Activated CD8-positive, alpha-beta memory T cell treated with anti-CD3 and anti-CD28 coated beads for 36 hours (primary cell): Measurements from ENCODE around the gene EEF2K. TPM values are rescaled to one million over a fixed set of nuclear protein-coding genes. Genes with fewer than 3 reads are reported as not detected.
"Not testable (repeated sequence)": the region's sequence is repeated elsewhere in the genome, so short reads cannot be mapped to it uniquely, and the experiment has no call there.

Experiments
- CTCF ChIA-PET: fragments of 350-600 bp; sonication (Branson Sonifier 250); formaldehyde crosslinking; loops from one replicate; lab custom pipeline; 2021; ENCODE audit warnings: antibody characterized with exemption; lab: Charles Lee
- POLR2A ChIA-PET: fragments of 350-600 bp; sonication (Branson Sonifier 250); formaldehyde crosslinking; loops from one replicate; lab custom pipeline; 2021; ENCODE audit warnings: antibody characterized with exemption; lab: Charles Lee
- total RNA-seq, 2 experiments: library from RNA; stranded (reverse); gene quantifications; one replicate each; pipeline ENCODE4 v1.2.3, GENCODE V29; 2021

The EEF2K gene
- total RNA-seq, 2 experiments from 2014 or later: 29.7 to 31.0 TPM

DNA sequence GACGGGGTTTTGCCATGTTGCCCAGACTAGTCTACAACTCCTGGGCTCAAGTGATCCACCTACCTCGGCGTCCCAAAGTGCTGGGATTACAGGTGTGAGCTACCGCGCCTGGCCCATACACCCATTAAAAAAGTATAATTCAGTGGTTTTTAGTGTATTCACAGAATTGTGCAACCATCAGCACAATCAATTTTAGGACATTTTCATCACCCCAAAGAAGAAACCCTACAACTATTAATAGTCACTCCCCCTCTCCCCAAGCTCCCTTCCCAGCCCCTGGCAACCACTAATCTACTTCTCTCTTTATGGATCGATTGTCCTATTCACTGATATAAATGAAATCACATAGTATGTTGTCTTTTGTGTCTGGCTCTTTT lies 3.8 kb upstream of the EEF2K start:
- ChIA-PET CTCF (interaction anchor here (0.7 to 10.0 kb wide), 2 partner anchors 49 to 96 kb away, joined by 5 to 67 read pairs; partner anchors contain the start of gene POLR3E), POLR2A (no interaction called here)

DNA sequence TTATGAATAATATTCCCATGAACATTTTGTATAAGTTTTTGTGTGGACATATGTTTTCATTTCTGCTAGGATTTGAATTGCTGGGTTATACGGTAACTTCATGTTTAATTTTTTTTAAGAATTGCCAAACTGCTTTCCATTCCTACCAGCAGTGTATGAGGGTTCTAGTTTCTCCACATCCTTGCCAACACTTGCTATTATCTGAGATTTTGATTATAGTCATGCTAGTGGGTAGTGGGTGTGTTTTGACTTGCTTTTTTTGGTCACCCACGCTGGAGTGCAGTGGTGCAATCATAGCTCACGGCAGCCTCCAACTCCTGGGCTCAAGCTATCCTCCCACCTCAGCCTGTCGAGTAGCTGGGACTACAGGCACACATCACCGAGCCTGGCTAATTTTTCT lies 3.0 kb upstream of the EEF2K start:
- CTCF ChIA-PET: interaction anchor here (1.2 to 10.0 kb wide), 4 partner anchors 9 to 95 kb away, joined by 3 to 67 read pairs (median 30); partner anchors contain the start of gene POLR3E
- POLR2A ChIA-PET: no interaction called here

DNA sequence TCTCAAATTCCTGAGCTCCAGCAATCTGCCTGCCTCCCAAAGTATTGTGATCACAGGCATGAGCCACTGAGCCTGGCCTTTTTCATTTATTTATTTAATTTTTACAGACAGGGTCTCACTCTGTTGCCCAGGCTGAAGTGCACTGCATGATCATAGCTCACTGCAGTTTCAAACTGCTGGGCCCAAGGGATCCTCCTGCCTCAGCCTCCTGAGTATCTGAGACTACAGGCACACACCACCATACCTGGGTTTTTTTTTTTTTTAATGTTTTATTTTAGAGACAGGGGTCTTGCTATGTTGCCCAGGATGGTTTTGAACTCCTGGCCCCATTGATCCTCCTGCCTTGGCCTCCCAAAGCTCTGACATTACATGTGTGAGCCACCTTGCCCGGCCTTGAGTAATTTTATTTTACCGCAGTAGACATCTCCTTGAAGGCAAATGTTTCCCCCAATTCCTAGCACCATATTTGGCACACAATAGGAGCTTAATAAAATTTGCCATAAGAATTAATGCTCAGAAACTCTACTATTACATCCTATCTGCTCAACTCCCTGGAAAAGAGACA lies 1.9 kb upstream of the EEF2K start:
- ChIA-PET CTCF (interaction anchor here (0.7 to 10.0 kb wide), 7 partner anchors 11 to 94 kb away, joined by 3 to 67 read pairs (median 3); partner anchors contain the start of gene POLR3E), POLR2A (no interaction called here)

DNA sequence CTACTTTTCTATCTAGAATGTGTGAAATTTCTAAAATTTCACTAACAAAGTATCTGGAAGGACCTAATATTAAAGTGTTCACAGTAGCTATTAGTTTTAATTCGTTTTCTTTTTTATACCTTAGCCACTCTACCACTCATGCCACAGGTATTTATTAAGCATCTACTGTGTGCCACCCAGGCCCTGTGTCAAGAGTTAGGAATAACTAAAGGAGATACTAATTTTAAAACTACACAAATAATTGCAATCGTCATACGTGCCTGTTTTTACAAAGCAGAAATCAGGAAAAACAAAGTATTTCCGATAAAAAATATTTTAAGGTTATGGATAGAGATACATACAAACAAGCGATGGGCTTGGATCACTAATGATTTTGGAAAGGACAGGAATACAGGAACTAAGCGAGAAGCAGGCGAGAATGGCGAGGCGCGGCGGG lies 483 bp upstream of the EEF2K start:
- ChIA-PET CTCF (interaction anchor here (0.5 to 10.0 kb wide), 10 partner anchors 8 to 953 kb away, joined by 3 to 67 read pairs (median 6); partner anchors contain the start of gene POLR3E), POLR2A (interaction anchor here (0.7 to 2.0 kb wide), 6 partner anchors 13 to 92 kb away, joined by 4 to 21 read pairs (median 8); partner anchors contain the start of gene POLR3E)

DNA sequence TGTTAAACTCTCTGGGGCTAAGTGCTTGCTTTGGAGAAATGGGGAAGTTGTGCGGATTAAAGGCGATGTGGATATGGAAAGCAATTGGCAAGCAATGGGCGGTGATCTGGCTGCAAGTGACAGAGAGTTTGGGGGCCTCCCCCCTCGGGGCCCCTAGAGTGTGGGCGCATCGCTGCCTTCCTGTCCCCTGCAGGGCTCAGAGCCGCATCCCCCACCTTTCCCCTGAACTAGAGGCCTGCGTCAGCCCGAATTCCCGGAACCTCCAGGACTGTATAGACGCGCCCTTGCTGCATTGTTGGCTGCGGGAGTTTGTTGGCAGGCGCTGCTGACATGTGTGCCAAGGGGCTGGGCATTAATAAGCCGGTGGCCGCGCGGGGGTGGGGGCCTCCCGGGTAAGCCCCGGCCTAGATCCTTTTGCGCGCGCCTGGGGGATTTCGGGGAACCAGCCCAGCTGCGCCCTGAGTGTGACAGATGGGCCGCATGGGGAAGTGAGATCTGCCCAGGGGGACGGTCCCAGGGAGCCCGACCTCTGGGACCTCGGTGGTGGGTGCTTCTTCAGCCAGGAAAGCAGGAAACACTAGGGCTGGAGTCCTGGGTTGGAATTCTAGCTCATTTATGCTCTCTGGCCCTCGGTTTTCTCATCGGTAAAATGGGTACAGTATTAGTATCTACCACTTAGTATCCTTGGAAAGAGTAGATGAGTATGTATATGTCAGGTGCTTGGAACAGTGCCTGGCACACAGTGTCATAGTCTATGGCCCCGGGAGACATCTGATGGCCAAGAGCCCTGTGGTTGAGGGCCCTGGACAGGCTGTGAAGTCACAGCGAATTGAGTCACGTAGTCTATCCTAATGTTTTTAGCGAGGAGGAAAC lies 1.0 kb downstream of the EEF2K start:
- ChIA-PET POLR2A (interaction anchor here (0.6 to 2.0 kb wide), 5 partner anchors 11 to 91 kb away, joined by 4 to 21 read pairs (median 9); partner anchors contain the start of gene POLR3E), CTCF (interaction anchor here (1.1 to 10.0 kb wide), 9 partner anchors 9 to 230 kb away, joined by 3 to 67 read pairs (median 6); partner anchors contain the start of gene POLR3E)

DNA sequence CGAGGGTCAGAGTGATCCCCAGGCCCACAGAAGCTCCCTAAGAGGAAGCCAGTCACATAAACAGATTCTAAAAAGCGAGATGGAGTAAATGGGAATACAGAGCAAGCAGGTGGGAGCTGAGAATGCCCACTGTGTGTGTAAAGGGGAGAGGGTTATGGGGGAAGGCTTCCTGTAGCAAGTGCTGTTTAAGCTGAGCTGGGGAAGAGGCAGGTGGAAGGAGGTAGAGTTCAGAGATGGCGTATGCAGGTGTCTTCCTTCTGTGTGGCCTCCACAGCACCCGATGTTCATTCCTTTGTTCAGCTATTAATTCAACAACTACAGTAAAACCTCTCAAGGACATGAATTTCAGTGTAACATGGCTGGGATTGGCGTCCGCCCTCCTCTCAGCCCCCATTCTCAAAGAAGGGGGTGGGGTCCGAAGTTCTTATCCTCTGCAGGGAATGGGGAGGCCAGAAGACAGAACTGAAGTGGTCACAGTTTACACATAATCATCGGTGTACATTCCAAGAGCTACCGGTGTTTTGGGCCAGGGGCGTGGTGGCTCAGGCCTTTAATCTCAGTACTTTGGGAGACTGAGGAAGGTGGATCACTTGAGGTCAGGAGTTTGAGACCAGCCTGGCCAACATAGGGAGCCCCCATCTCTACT lies 1.8 kb downstream of the EEF2K start:
- ChIA-PET POLR2A (interaction anchor here (2.0 kb wide), 1 partner anchor 19 kb away, joined by 9 read pairs; no protein-coding TSS in a partner anchor), CTCF (interaction anchor here (1.1 to 10.0 kb wide), 8 partner anchors 11 to 146 kb away, joined by 3 to 67 read pairs (median 5); partner anchors contain the start of gene POLR3E)

DNA sequence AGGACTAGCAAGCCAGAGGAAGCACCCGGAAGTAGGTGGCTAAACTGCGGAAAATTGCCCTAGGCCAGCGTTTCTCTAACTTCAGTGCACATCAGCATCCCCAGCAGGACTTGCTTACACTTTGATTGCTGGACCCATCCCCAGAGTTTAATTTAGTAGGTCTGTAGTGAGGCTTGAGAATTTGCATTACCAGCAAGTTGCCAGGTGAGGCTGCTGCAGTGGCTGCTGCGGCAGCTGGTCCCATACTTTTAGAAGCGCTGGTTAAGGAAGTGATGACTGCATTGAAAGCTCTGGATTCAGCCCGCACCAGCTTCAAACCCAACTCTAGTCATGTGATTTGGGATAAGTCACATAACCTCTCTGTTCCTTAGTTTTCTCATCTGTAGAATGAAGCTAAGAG lies 4.2 kb downstream of the EEF2K start:
- ChIA-PET CTCF (interaction anchor here (10.0 kb wide), 1 partner anchor 88 kb away, joined by 67 read pairs; the partner anchor contains the start of gene POLR3E), POLR2A (no interaction called here)

DNA sequence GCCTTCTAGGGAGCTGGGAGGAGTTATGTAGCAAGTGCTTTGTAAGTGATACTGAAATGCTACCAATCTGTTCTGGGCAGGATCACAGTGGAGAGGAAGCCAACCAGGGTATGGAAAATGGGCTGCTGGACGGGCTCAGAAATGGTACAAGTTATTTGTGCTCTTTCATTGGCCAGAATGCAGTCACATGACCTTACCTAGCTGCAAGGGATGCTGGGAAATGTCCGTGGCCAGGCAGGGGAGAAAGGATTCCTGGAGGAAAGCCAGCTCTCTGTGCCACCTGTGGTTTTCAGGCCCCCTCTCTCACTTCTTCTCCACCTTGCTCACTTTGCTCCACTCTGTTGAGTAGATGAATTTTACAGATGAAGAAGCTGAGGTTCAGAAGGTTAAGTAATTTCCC lies 4.8 kb downstream of the EEF2K start:
- CTCF ChIA-PET: interaction anchor here (10.0 kb wide), 1 partner anchor 88 kb away, joined by 67 read pairs; the partner anchor contains the start of gene POLR3E
- POLR2A ChIA-PET: no interaction called here

DNA sequence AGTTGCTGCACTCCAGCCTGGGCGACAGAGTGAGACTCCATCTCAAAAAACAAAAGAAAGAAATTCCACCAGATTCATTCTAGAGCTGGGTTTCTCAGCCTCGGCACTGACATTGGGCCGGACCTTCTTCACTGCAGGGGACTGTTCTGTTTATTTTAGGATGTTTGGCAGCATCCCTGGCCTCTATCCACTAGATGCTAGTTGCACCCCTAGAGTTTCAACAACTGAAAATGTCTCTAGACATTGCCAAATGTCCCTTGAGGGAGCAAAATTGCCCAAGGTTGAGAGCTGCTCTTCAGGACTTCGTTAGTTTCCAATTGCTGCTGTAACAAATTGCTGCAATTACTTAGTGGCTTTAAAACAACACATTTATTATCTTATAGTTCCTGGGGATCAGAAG lies 7.2 kb downstream of the EEF2K start:
- CTCF ChIA-PET: no interaction called here
- POLR2A ChIA-PET: no interaction called here

DNA sequence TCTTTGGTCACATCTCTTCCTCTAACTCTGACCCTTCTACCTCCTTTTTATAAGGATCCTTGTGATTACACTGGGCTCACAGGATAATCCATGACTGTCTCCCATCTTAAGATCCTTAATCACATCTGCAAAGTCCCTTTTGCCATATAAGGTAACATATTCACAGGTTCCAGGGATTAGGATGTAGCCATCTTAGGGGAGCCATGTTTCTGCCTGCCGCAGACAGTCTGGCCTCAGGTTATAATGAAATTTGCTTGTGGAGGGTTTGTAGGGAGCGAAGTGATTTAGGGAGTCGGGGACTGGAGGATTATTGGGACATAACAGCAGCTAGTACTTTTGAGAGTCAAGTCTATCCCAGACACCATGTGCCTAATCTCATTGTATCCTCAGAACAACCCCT lies 7.7 kb downstream of the EEF2K start:
- CTCF ChIA-PET: no interaction called here
- POLR2A ChIA-PET: no interaction called here

DNA sequence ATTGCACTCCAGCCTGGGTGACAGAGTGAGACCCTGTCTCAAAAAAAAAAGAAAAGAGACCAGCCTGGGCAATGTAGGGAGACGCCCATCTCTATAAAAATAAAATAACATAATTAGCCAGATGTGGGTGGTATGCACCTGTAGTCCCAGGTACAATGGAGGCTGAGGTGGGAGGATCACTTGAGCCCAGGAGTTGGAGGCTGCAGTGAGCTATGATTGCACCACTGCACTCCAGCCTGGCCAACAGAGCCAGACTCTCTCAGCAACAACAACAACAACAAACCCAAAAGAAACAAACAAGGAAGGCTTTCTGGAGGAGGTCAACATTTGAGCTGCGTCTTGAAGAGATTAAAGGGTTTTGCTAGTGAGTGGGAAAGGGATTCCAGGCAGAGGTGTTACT lies 8.3 kb downstream of the EEF2K start:
- CTCF ChIA-PET: no interaction called here
- POLR2A ChIA-PET: no interaction called here

DNA sequence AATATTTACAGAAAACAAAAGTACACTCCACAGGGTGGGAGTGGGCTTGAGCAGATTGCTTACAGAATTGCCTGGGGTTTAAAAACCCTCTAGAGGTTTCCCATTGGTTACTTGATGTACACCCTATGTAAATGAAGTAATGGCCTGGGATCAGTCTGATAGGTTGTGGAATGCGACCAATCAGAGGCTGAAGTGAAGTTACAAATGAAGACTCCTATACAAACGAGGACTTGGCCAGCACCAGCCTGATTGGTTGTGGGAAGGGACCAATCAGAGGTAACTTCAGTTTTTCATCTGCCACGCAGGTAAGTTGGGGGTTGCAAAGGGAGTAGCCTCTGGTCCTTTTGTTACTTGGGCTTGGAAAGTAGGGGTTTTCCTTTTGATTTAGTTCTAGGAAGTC lies 8.8 kb downstream of the EEF2K start:
- ChIA-PET CTCF (interaction anchor here (0.5 kb wide), 1 partner anchor 162 kb away, joined by 3 read pairs; no protein-coding TSS in a partner anchor), POLR2A (no interaction called here)

DNA sequence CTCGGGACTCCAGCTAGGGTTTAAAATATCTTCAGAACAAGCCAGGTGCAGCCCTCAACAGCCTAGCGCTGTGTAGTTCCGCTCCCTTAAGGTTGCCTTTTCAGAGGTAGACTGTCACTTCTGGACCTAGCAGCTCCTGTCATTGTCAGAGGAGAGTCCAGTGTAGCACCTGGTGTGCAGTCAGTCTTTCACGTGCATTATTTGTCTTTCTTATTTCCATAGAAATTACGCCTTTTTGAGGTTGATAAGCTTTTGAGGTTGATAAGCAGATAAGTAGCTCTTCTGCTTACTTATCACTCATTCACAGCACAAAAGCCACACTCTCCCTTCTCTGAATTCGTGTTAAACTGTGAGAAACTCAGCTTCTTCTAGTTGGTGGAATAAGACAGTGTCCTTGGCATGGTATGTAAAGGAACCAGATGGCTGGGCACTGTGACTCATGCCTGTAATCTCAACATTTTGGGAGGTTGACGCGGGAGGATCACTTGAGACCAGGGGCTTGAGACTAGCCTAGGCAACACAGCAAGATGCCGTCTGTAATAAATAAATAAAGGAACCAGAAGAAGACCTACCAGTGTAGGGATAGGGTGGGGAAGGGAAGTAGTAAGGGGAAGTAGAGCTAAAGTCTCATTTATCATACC lies 10.2 kb downstream of the EEF2K start:
- POLR2A ChIA-PET: no interaction called here
- CTCF ChIA-PET: interaction anchor here (0.9 to 1.4 kb wide), 3 partner anchors 9 to 81 kb away, joined by 3 to 5 read pairs (median 3); partner anchors contain the start of gene POLR3E

DNA sequence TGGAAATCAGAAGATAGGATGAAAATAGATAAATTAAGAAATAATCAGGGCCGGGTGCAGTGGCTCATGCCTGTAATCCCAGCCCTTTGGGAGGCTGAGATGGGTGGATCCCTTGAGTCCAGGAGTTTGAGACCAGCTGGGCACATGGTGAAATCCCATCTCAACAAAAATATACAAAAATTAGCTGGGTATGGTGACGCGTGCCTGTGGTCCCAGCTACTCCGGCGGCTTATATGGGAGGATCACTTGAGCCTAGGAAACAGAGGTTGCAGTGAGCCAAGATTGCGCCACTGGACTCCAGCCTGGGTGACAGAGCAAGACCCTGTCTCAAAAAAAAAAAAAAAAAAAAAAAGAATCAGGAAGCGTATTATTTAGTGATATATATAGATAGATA lies 10.8 kb downstream of the EEF2K start:
- POLR2A ChIA-PET: not testable (repeated sequence)
- CTCF ChIA-PET: interaction anchor here (1.4 kb wide), 1 partner anchor 9 kb away, joined by 5 read pairs; no protein-coding TSS in a partner anchor

DNA sequence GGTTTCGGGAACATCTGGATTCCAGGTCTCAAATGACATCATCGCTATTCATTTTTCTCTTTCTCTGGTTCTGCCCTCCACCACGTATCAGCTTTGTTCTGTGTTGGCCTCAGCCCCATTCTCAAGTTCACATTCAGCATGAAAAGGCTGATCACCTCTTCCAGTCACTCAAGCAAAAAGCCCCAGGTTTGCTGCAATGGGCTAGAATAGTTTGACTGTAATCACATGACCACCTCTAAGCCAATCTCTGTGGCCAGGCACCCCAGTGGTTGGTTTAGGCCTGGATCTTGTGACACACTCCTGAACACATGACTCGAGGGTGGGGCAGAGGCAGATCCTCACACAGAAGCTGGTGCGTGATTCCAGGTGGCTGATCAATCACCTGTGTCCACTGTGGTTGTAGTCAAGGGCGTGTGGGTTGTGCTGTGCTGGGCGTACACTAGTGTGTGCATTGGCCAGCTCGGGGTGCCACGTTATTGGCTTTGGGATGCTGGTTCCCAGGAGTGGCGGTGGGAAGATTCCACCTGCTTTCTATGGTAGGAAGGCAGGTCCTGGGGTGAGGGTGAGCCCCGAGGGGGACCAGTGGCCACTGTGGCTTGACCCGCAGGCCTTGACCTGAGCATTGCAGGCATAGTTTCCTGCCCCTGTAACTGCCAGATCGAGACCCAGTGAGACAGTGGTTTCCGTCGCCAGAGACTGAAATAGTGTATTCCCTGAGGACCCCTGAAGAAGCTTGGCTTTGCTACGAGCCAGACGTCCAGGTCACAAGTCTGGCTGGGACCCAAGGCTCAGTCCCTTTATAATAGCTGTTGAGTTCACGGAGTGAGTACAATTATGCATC lies 12.0 kb downstream of the EEF2K start:
- CTCF ChIA-PET: interaction anchor here (1.2 kb wide), 1 partner anchor 10 kb away, joined by 3 read pairs; no protein-coding TSS in a partner anchor
- POLR2A ChIA-PET: interaction anchor here (1.4 kb wide), 1 partner anchor 12 kb away, joined by 4 read pairs; the partner anchor contains the start of gene EEF2K

DNA sequence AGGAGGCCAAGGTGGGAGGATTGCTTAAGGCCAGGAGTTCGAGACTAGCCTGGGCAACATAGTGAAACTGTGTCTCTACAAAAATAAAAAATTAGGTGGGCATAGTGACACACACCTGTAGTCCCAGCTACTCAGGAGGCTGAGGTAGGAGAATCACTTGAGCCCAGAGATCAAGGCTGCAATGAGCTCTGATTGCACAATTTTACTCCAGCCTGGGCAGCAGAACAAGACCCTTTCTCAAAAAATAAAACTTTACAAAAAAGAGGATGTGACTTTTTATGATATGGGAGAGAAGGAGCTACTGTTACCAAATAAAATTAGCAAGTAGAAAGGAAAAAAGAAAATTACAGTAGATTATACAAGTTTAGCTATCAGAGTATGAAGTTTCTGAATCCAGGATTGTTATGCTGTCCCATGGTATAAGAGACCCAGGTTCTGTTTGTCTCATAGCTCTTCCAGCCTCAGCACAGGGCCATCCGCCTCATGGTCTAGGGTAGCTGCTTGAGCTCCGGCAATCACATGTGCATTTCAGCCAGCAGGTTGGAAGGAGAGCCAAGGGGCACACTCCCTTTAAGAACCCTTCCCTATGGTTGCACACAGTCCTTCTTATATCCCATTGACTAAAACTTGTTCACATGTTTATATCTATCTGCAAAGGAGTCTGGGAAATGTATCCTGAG lies 13.5 kb downstream of the EEF2K start:
- POLR2A ChIA-PET: interaction anchor here (0.7 kb wide), 1 partner anchor 972 kb away, joined by 5 read pairs; no protein-coding TSS in a partner anchor
- CTCF ChIA-PET: interaction anchor here (1.2 to 1.3 kb wide), 3 partner anchors 11 to 13 kb away, joined by 3 read pairs; partner anchors contain the start of gene EEF2K

DNA sequence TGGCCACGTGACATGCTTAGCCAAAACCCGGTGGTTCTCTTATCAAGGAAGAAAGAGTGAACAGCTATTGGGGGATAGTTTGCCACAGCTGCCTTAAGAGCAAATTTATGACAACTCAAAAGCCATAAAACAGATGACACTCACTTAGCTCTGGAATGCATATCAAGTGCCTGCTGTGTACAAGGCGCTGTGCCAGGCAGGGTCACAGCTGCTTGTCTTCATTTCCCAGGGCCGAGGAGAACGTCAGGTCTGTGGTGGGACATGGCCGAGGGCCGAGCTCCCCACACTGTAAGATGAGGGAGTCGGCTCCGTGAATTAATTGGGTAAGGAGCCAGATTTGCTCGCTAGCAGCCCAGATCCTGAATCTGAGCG lies 14.0 kb downstream of the EEF2K start:
- POLR2A ChIA-PET: no interaction called here
- CTCF ChIA-PET: interaction anchor here (1.3 kb wide), 2 partner anchors 10 to 14 kb away, joined by 3 read pairs; partner anchors contain the start of gene EEF2K
